WTC11 (cell line): ENCODE results near the gene ATP2B3.

ENCODE experiments used
- FOXJ3 ChIP-seq: sonication (generic); formaldehyde crosslinking; IDR thresholded peaks from 2 replicates; pipeline ENCODE4 v1.9.0; 2021; ENCODE audit warnings: missing genetic modification reagents, mild to moderate bottlenecking, borderline replicate concordance
- FOXK1 ChIP-seq: sonication (generic); formaldehyde crosslinking; IDR thresholded peaks from 2 replicates; pipeline ENCODE4 v1.8.0; 2022; ENCODE audit warnings: mild to moderate bottlenecking, moderate library complexity, missing genetic modification reagents
- STAT6 ChIP-seq: sonication (generic); formaldehyde crosslinking; conservative IDR thresholded peaks from 2 replicates; pipeline ENCODE4 v1.8.1; 2023; ENCODE audit warnings: mild to moderate bottlenecking, low read depth, missing genetic modification reagents, moderate library complexity
- TF ChIP-seq, protein P1 (sequence below): fragments of 200-600 bp; IDR thresholded peaks from 2 replicates; pipeline ENCODE4 v1.8.0; 2022; ENCODE audit warnings: antibody characterized with exemption
- TF ChIP-seq, protein P2 (sequence below): sonication (generic); formaldehyde crosslinking; IDR thresholded peaks from 2 replicates; pipeline ENCODE4 v1.8.1; 2022; ENCODE audit warnings: mild to moderate bottlenecking, moderate library complexity, missing genetic modification reagents
- TF ChIP-seq, protein P3 (sequence below): sonication (generic); formaldehyde crosslinking; IDR thresholded peaks from 2 replicates; pipeline ENCODE4 v1.8.1; 2022; ENCODE audit warnings: mild to moderate bottlenecking, missing genetic modification reagents, moderate library complexity, borderline replicate concordance

DNA sequence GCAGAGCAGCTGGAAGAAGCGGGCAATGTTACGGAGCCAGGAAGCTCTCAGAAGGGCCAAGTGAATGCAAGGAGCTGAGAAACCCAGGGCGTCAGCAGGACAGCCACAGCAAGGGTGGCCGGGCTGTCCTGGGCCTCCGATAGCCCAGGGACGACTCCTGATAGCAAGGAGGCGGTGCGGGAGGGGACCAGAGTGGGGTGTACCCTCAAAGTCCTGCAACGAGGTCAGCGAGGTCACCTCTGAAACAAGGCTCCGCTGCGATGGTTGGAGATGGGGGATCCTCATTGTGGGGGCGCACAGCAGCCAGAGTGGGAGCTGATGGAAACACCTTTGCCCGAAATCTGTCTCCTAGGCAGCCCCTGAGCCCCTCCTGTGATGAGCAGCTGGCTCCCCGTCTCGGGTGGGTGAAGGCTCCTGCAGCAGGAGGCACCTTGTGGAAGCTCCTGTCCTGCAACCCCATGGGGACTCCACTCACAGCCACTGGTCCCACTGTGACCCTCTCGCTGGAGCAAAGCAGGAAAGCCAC lies 85.8 kb downstream of the ATP2B3 start:
- TF ChIP-seq, protein P1, sequence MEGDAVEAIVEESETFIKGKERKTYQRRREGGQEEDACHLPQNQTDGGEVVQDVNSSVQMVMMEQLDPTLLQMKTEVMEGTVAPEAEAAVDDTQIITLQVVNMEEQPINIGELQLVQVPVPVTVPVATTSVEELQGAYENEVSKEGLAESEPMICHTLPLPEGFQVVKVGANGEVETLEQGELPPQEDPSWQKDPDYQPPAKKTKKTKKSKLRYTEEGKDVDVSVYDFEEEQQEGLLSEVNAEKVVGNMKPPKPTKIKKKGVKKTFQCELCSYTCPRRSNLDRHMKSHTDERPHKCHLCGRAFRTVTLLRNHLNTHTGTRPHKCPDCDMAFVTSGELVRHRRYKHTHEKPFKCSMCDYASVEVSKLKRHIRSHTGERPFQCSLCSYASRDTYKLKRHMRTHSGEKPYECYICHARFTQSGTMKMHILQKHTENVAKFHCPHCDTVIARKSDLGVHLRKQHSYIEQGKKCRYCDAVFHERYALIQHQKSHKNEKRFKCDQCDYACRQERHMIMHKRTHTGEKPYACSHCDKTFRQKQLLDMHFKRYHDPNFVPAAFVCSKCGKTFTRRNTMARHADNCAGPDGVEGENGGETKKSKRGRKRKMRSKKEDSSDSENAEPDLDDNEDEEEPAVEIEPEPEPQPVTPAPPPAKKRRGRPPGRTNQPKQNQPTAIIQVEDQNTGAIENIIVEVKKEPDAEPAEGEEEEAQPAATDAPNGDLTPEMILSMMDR: no peak
- TF ChIP-seq FOXJ3 (CRISPR knock-in tag): no peak
- TF ChIP-seq STAT6 (CRISPR knock-in tag): no peak
- TF ChIP-seq, protein P2, sequence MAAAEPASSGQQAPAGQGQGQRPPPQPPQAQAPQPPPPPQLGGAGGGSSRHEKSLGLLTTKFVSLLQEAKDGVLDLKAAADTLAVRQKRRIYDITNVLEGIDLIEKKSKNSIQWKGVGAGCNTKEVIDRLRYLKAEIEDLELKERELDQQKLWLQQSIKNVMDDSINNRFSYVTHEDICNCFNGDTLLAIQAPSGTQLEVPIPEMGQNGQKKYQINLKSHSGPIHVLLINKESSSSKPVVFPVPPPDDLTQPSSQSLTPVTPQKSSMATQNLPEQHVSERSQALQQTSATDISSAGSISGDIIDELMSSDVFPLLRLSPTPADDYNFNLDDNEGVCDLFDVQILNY (CRISPR knock-in tag): no peak
- TF ChIP-seq, protein P3, sequence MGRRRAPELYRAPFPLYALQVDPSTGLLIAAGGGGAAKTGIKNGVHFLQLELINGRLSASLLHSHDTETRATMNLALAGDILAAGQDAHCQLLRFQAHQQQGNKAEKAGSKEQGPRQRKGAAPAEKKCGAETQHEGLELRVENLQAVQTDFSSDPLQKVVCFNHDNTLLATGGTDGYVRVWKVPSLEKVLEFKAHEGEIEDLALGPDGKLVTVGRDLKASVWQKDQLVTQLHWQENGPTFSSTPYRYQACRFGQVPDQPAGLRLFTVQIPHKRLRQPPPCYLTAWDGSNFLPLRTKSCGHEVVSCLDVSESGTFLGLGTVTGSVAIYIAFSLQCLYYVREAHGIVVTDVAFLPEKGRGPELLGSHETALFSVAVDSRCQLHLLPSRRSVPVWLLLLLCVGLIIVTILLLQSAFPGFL (CRISPR knock-in tag): no peak
- TF ChIP-seq FOXK1 (CRISPR knock-in tag): no peak
